ENCODE data around the gene CCDC15.

DNA sequence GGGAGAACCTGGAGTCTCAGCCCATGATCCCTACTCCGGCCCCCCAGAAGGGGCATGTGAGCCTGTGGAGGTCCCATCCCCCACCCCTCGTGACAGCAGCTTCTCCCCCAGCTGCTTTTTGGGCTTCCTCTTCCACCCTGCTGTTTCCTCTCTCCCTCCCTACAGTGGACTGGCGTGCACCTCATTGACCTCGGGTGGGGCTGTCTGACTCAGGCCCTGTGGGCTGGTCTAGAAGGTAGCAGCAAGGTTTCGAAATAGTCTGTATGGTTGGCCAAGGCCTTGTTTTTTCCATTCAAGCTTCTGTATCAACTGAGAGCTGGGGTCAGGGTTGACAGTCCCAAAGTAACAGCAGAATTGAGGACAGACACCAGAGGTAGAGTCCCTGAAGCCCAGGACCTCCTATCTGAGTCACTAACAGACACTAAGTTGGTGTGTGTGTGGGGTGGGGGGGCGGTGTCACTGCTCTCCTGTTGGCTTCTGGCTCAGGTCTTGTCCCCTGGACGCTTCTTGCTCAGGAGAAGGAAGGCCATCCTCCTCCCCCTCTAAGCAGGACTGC is 116.8 kb downstream of the CCDC15 start:
- TF ChIP-seq, protein P1, sequence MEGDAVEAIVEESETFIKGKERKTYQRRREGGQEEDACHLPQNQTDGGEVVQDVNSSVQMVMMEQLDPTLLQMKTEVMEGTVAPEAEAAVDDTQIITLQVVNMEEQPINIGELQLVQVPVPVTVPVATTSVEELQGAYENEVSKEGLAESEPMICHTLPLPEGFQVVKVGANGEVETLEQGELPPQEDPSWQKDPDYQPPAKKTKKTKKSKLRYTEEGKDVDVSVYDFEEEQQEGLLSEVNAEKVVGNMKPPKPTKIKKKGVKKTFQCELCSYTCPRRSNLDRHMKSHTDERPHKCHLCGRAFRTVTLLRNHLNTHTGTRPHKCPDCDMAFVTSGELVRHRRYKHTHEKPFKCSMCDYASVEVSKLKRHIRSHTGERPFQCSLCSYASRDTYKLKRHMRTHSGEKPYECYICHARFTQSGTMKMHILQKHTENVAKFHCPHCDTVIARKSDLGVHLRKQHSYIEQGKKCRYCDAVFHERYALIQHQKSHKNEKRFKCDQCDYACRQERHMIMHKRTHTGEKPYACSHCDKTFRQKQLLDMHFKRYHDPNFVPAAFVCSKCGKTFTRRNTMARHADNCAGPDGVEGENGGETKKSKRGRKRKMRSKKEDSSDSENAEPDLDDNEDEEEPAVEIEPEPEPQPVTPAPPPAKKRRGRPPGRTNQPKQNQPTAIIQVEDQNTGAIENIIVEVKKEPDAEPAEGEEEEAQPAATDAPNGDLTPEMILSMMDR (IDR thresholded peaks at IDR 0.05): no peak
- TF ChIP-seq POLR2AphosphoS5 (IDR thresholded peaks at IDR 0.05): peak in 1 of 2 donors; percentile 47
